Suprapubic skin (tissue), 4 donors: Measurements from ENCODE around the gene CFAP90. TPM values are rescaled to one million over a fixed set of nuclear protein-coding genes. Genes with fewer than 3 reads are reported as not detected.
A peak's percentile ranks its signal among the peaks of the same experiment; 100 is the strongest.

ENCODE experiments used
- DNase-seq, 2 donors: peaks; one replicate each; pipeline ENCODE4 v3.0.0-alpha.2; 2019; ENCODE audit warnings: low spot score in 2 of 2
- H3K27ac ChIP-seq: fragments of 200-600 bp; sonication (generic); one replicate; pipeline ENCODE4 v1.5.1; 2019
- H3K27me3 ChIP-seq: fragments of 200-600 bp; sonication (generic); one replicate; pipeline ENCODE4 v1.5.1; 2019
- H3K36me3 ChIP-seq: fragments of 200-600 bp; sonication (generic); one replicate; pipeline ENCODE4 v1.5.1; 2019
- H3K4me1 ChIP-seq: fragments of 200-600 bp; sonication (generic); one replicate; pipeline ENCODE4 v1.5.1; 2019
- H3K4me3 ChIP-seq: fragments of 200-600 bp; sonication (generic); one replicate; pipeline ENCODE4 v1.5.1; 2019; ENCODE audit warnings: mild to moderate bottlenecking
- H3K9me3 ChIP-seq: fragments of 200-600 bp; sonication (generic); one replicate; pipeline ENCODE4 v1.5.1; 2019
- CTCF ChIP-seq, 2 donors: fragments of 200-600 bp in 1 of 2; fragments of 450-650 bp in 1 of 2; sonication (generic) in 1 of 2; IDR thresholded peaks; one replicate each; pipeline ENCODE4 v1.5.1; 2016 to 2019; ENCODE audit warnings: antibody characterized with exemption in 2 of 2, mild to moderate bottlenecking in 1 of 2, moderate library complexity in 1 of 2
- EP300 ChIP-seq: sonication (generic); formaldehyde crosslinking; IDR thresholded peaks from one replicate; pipeline ENCODE4 v1.6.1; 2017; ENCODE audit warnings: antibody characterized with exemption
- POLR2A ChIP-seq, 2 donors: fragments of 450-650 bp; IDR thresholded peaks; one replicate each; pipeline ENCODE4 v1.6.1; 2017; ENCODE audit warnings: antibody characterized with exemption in 2 of 2, mild to moderate bottlenecking in 2 of 2, moderate library complexity in 2 of 2
- POLR2AphosphoS5 ChIP-seq, 3 donors: sonication (generic); formaldehyde crosslinking; IDR thresholded peaks; one replicate each; pipeline ENCODE4 v1.6.1; 2017; ENCODE audit warnings: antibody characterized with exemption in 3 of 3
- WGBS: methylation state at CpG from one replicate; pipeline ENCODE4 v1.1.5; 2018; 5-methylcytosine and 5-hydroxymethylcytosine counted together
- total RNA-seq, 4 donors: library from RNA; depleted of rRNA; stranded (reverse); fragments of >200 nt; gene quantifications; one replicate each; pipeline ENCODE4 v1.1.0, GENCODE V29; 2016

CFAP90 gene
- total RNA-seq, 4 donors from 2014 or later, result 1.4 TPM; not detected in 3

DNA sequence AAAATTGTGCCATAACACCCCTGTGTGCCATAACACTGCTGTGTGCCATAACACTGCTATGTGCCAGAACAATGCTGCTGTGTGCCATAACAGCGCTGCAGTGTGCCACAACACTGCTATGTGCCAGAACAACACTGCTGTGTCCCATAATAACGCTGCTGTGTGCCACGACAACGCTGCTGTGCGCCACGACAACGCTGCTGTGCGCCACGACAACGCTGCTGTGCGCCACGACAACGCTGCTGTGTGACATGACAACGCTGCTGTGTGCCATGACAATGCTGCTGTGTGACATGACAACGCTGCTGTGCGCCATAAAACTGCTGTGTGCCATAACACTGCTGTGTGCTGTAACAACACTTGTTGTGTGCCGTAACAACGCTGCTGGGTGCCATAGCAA, 25.9 kb downstream of the CFAP90 start:
- Histone ChIP-seq H3K9me3 (no peaks in the 10 kb centered on the region), H3K4me1 (no peaks in the 10 kb centered on the region), H3K4me3 (no peak overlapping the region), H3K27ac (no peak overlapping the region), H3K36me3 (peaks cover 12% of the 10 kb centered on the region), H3K27me3 (no peaks in the 10 kb centered on the region)
- WGBS, result 98% methylated on average over 16 of the region's 18 CpGs
- TF ChIP-seq EP300, result no peak
- TF ChIP-seq POLR2A (IDR thresholded peaks at IDR 0.05), result no peak
- no peak for TF ChIP-seq POLR2AphosphoS5 (IDR thresholded peaks at IDR 0.05)
- no peak for TF ChIP-seq CTCF (IDR thresholded peaks at IDR 0.05)
- DNase-seq, result no peak

- DNase-seq, result no peak
- no peak overlapping the region for H3K4me3 ChIP-seq
- no peak overlapping the region for H3K27ac ChIP-seq
- H3K4me1 ChIP-seq, result no peaks in the 10 kb centered on the region
- no peaks in the 10 kb centered on the region for H3K27me3 ChIP-seq
- peaks cover 12% of the 10 kb centered on the region for H3K36me3 ChIP-seq
- TF ChIP-seq EP300, result no peak
- no peak for TF ChIP-seq POLR2A (IDR thresholded peaks at IDR 0.05)
- no peak for TF ChIP-seq CTCF (IDR thresholded peaks at IDR 0.05)
- no peak for TF ChIP-seq POLR2AphosphoS5 (IDR thresholded peaks at IDR 0.05)
- 71% methylated on average over 7 of the region's 8 CpGs for WGBS
- no peaks in the 10 kb centered on the region for H3K9me3 ChIP-seq
Measured at GRCh38 chr5:7823594-7823993, 27.3 kb downstream of the CFAP90 start.

DNA sequence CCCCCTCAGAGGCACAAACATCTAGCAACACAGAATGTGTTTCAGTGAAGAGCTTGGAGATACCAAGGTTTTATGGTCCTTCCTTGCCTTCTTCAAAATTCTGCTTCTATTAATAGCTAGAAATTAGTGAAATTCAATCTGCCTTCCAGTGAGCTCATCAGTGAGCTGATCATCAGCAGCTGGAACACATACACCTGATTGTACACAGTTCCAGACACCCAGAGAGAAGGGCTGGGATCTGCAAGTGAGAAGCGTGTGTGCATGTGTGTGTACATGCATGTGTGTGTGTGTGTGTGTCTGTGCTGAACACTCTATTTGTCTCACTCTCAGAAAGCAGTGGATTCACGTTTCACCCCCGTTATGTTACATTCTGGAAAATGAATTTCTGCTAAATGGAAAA, 28.5 kb downstream of the CFAP90 start:
- Histone ChIP-seq H3K9me3 (no peaks in the 10 kb centered on the region), H3K27ac (no peak overlapping the region), H3K4me1 (no peaks in the 10 kb centered on the region), H3K36me3 (peaks cover 12% of the 10 kb centered on the region), H3K4me3 (no peak overlapping the region), H3K27me3 (no peaks in the 10 kb centered on the region)
- TF ChIP-seq POLR2AphosphoS5 (IDR thresholded peaks at IDR 0.05), result no peak
- no peak for TF ChIP-seq POLR2A (IDR thresholded peaks at IDR 0.05)
- TF ChIP-seq CTCF (IDR thresholded peaks at IDR 0.05), result no peak
- TF ChIP-seq EP300, result no peak
- DNase-seq, result no peak
- WGBS, result 71% methylated on average over 3 of the region's 3 CpGs

DNA sequence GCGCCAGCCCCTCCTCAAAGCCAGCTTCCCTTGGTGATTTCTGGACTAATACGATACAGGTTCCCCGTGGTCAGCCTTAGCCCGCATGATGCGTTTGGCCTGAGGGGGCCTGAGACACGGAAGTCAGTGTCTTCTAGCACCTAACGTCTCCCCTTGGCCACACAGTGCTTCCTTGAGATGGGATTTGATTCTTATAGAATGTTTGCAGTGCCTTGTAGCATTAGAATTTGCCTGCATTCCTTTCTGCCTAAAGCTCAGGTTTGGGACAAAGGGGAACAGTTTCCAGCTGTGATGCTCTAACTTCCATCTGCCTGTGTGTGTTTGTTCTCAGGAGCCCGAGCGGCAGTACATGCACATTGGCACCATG, 34.4 kb downstream of the CFAP90 start:
- no peaks in the 10 kb centered on the region for H3K27me3 ChIP-seq
- H3K4me1 ChIP-seq, result peaks cover 7% of the 10 kb centered on the region
- WGBS, result 50% methylated on average over 9 of the region's 9 CpGs
- H3K36me3 ChIP-seq, result peaks cover 3% of the 10 kb centered on the region
- TF ChIP-seq CTCF (IDR thresholded peaks at IDR 0.05) (no peak), POLR2A (IDR thresholded peaks at IDR 0.05) (no peak), EP300 (no peak)
- H3K27ac ChIP-seq, result no peak overlapping the region
- no peaks in the 10 kb centered on the region for H3K9me3 ChIP-seq
- no peak for DNase-seq
- H3K4me3 ChIP-seq, result no peak overlapping the region

DNA sequence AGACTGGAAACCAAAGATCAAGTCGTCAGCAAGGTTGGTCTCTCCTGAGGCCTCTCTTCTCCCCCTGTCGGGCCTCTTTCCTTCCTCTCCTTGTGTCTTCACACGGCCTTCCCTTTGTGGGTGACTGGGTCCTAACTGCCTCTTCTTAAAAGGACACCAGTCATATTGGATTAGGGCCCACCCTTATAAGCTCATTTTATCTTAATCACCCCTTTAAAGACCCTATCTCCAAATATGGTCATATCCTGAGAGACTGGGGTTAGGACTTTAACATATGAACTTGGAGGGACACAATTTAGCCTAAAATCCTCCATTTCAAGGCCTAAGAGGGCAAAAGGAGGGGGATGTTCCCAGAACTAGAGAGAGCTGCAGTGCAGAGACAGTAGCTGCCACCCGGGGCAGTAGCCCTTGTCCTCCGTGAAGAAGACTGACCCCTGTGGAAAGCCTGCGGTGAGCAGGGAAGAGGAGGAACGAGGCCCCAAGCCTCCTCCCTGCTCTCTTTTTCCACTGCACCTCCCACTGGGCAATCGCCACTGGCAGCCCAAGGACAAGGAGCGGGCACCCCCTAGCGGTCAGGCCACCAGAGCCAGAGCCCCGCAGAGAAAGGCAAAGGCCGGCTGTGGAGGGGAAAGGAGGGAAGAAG, 34.9 kb downstream of the CFAP90 start:
- WGBS, result 42% methylated on average over 10 of the region's 12 CpGs
- Histone ChIP-seq H3K27me3 (no peaks in the 10 kb centered on the region), H3K36me3 (no peaks in the 10 kb centered on the region), H3K4me3 (no peak overlapping the region), H3K27ac (no peak overlapping the region), H3K9me3 (no peaks in the 10 kb centered on the region), H3K4me1 (peaks cover 7% of the 10 kb centered on the region)
- TF ChIP-seq POLR2A (IDR thresholded peaks at IDR 0.05) (no peak), EP300 (no peak), CTCF (IDR thresholded peaks at IDR 0.05) (peak; percentile 41 to 85), POLR2AphosphoS5 (IDR thresholded peaks at IDR 0.05) (no peak)
- DNase-seq, result peak; percentile 89 to 93
